Panc1 (cell line): ENCODE measurements around the gene SMG1.

Experiments used
- CTCF ChIP-seq: fragments of 450-650 bp; IDR thresholded peaks from 2 replicates; pipeline ENCODE4 v1.5.1; 2017; ENCODE audit warnings: mild to moderate bottlenecking
- SIN3A ChIP-seq: IDR thresholded peaks from 2 replicates; pipeline ENCODE4 v1.6.1; 2012; ENCODE audit warnings: low read depth, mild to moderate bottlenecking, low read length, moderate library complexity, borderline replicate concordance; ENCODE audit not compliant: insufficient read depth

GRCh38 chr16:18941471-18941870 is 15.3 kb upstream of the SMG1 start:
- no peak for TF ChIP-seq CTCF
- no peak for TF ChIP-seq SIN3A
